ENCODE measurements around the gene ZC2HC1B. TPM values are rescaled to one million over a fixed set of nuclear protein-coding genes. Genes with fewer than 3 reads are reported as not detected.
A peak's percentile ranks its signal among the peaks of the same experiment; 100 is the strongest.
"Not testable (repeated sequence)": the region's sequence is repeated elsewhere in the genome, so short reads cannot be mapped to it uniquely, and the experiment has no call there.

Gene ZC2HC1B
- total RNA-seq, 3 donors from 2014 or later: not detected

GRCh38 chr6:143900358-143900757, 36.1 kb downstream of the ZC2HC1B start:
- no peaks in the 10 kb centered on the region for H3K36me3 ChIP-seq (ENCODE audit: low read depth)
- ATAC-seq (no peak), DNase-seq (no peak)
- intact Hi-C loops (cut with DNase I, micrococcal nuclease): no loop called here
- H3K9me3 ChIP-seq: no peaks in the 10 kb centered on the region
- H3K4me1 ChIP-seq (ENCODE audit: low read depth): no peaks in the 10 kb centered on the region
- TF ChIP-seq, protein P1, sequence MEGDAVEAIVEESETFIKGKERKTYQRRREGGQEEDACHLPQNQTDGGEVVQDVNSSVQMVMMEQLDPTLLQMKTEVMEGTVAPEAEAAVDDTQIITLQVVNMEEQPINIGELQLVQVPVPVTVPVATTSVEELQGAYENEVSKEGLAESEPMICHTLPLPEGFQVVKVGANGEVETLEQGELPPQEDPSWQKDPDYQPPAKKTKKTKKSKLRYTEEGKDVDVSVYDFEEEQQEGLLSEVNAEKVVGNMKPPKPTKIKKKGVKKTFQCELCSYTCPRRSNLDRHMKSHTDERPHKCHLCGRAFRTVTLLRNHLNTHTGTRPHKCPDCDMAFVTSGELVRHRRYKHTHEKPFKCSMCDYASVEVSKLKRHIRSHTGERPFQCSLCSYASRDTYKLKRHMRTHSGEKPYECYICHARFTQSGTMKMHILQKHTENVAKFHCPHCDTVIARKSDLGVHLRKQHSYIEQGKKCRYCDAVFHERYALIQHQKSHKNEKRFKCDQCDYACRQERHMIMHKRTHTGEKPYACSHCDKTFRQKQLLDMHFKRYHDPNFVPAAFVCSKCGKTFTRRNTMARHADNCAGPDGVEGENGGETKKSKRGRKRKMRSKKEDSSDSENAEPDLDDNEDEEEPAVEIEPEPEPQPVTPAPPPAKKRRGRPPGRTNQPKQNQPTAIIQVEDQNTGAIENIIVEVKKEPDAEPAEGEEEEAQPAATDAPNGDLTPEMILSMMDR (IDR thresholded peaks at IDR 0.05): no peak
- H3K4me3 ChIP-seq: no peak overlapping the region

DNA sequence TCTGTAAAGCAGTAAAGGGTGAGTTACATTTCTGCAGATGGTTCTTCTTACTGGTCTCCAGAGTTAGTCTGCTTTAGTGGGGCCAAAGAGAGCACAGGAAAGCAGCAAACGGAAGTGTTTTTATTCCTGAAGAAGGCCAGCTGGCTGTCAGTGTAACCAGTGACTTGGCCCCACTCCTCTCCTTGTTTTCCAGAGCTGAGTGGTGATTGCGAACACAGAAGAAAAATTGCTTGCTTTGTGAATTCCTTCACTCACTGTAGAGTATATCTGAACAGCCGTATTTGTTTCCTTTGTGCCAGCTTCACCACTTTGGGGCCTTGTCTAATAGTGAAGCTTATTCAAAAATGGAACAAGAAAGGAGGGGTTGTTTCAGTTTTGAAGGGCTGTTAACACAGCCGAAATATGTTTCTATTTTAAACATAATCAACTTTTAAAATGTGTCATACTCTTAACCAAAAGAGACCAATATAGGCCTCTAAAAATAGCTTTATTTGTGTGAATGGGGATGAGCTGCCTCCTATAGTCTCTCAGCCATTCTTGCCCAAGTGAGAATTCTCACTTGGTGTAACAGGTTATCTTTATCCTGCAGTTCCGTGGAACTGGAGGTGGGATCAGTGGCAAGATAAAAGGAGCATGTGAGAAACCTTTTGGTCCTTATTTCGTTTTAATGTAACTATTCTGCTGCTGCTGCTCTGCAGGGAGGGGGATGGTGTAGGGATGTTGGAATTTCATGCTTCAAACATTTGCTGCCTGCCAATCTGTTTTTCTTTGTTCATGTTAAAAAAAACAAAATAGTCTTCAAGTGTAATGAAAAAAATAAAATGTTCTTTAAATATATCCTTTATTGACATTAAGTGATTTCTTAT, 37.8 kb downstream of the ZC2HC1B start:
- no peak overlapping the region for H3K4me3 ChIP-seq
- H3K36me3 ChIP-seq (ENCODE audit: low read depth): no peaks in the 10 kb centered on the region
- H3K4me1 ChIP-seq (ENCODE audit: low read depth): no peaks in the 10 kb centered on the region
- DNase-seq: peak in 1 of 3 donors; percentile 42
- TF ChIP-seq, protein P1 (IDR thresholded peaks at IDR 0.05): no peak
- H3K9me3 ChIP-seq: no peaks in the 10 kb centered on the region
- ATAC-seq: peak; percentile 31
- intact Hi-C loops (cut with DNase I, micrococcal nuclease): no loop called here

GRCh38 chr6:143902827-143903226, 38.6 kb downstream of the ZC2HC1B start:
- H3K4me1 ChIP-seq (ENCODE audit: low read depth): no peaks in the 10 kb centered on the region
- ATAC-seq (no peak), DNase-seq (no peak)
- no peaks in the 10 kb centered on the region for H3K36me3 ChIP-seq (ENCODE audit: low read depth)
- TF ChIP-seq, protein P1 (IDR thresholded peaks at IDR 0.05): no peak
- no peak overlapping the region for H3K4me3 ChIP-seq
- intact Hi-C loops (cut with DNase I, micrococcal nuclease): no loop called here
- no peaks in the 10 kb centered on the region for H3K9me3 ChIP-seq

DNA sequence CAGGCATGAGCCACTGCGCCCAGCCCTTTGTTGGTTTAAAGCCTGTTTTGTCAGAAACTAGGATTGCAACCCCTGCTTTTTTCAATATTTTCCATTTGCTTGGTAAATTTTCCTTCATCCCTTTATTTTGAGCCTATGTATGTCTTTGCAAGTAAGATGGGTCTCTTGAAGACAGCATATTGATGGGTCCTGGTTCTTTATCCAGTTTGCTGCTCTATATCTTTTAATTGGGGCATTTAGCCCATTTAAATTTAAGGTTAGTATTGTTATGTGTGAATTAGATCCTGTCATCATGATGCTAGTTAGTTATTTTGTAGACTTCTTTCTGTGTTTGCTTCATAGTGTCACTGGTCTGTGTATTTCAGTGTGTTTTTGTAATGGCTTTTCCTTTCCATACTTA, 46.8 kb downstream of the ZC2HC1B start:
- TF ChIP-seq, protein P1 (IDR thresholded peaks at IDR 0.05): no peak

GRCh38 chr6:143912671-143913070, 48.4 kb downstream of the ZC2HC1B start:
- intact Hi-C loops (cut with DNase I, micrococcal nuclease): no loop called here
- Histone ChIP-seq H3K4me3 (no peak overlapping the region), H3K4me1 (ENCODE audit: low read depth) (no peaks in the 10 kb centered on the region), H3K36me3 (ENCODE audit: low read depth) (no peaks in the 10 kb centered on the region), H3K9me3 (peaks cover 13% of the 10 kb centered on the region)
- ATAC-seq (no peak), DNase-seq (no peak)
- TF ChIP-seq, protein P1 (IDR thresholded peaks at IDR 0.05): no peak

More for the DNA sequence above, 46.8 kb downstream of the ZC2HC1B start:
- Histone ChIP-seq H3K4me1 (ENCODE audit: low read depth) (no peaks in the 10 kb centered on the region), H3K9me3 (peaks cover 13% of the 10 kb centered on the region), H3K4me3 (no peak overlapping the region), H3K36me3 (ENCODE audit: low read depth) (no peaks in the 10 kb centered on the region)
- DNase-seq (no peak), ATAC-seq (no peak)
- intact Hi-C loops (cut with DNase I, micrococcal nuclease): no loop called here

DNA sequence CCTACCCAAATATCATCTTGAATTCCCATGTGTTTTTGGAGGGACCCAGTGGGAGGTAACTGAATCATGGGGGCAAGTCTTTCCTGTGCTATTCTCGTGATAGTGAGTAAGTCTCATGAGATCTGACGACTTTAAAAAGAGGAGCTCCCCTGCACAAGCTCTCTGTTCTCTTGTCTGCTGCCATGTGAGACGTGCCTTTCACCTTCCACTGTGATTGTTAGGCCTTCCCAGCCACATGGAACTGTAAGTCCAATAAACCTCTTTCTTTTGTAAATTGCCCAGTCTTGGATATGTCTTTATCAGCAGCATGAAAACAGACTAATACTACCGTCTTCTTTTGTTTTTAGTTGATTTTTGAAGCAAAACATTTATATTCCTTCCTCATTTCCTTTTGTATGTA, 52.8 kb downstream of the ZC2HC1B start:
- H3K4me3 ChIP-seq; intact Hi-C loops (cut with DNase I, micrococcal nuclease); ATAC-seq; H3K9me3 ChIP-seq; DNase-seq; H3K36me3 ChIP-seq (ENCODE audit: low read depth); H3K4me1 ChIP-seq (ENCODE audit: low read depth): not testable (repeated sequence)
